DMS 273 treated with DMSO at 0.1 percent for 48 hours (cell line): ENCODE data around the gene FADD.
"Not testable (repeated sequence)": the region's sequence is repeated elsewhere in the genome, so short reads cannot be mapped to it uniquely, and the experiment has no call there.

Source experiments
- DNase-seq: peaks from one replicate; lab custom pipeline; 2025; lab: John Stamatoyannopoulos, UW

FADD gene

DNA sequence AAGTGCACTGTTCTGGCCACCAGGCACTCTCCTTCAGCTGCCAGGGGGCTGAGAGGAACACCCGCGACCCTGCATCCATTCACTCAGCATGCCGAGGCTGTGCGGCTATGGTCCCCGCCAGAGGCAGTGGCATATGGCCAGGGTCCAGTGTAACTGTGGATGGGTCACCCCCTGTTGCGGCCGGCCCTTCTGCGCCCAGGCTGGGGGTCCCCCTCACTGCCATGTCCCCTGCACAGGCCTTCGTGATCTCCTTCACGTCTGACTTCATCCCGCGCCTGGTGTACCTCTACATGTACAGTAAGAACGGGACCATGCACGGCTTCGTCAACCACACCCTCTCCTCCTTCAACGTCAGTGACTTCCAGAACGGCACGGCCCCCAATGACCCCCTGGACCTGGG lies 20.8 kb upstream of the FADD start:
- no peak for DNase-seq

DNA sequence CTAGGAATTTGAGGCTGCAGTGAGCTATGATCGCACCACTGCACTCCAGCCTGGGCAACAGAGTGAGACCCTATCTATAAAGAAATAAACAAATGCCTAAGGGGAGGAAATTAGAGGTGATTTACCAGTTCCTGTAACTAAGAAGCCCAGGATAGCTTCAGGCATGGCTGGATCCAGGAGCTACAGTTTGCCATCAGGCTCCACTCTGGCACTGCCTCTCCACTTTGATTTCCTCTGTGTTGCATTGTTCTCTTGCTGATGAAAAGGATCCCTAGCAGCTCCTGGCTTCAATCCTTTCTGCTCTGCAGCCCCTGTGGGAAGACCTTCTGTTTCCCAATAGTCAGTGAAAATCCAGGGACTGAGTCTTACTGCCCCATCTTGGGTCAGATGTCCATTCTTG lies 20.1 kb upstream of the FADD start:
- DNase-seq, result no peak

DNA sequence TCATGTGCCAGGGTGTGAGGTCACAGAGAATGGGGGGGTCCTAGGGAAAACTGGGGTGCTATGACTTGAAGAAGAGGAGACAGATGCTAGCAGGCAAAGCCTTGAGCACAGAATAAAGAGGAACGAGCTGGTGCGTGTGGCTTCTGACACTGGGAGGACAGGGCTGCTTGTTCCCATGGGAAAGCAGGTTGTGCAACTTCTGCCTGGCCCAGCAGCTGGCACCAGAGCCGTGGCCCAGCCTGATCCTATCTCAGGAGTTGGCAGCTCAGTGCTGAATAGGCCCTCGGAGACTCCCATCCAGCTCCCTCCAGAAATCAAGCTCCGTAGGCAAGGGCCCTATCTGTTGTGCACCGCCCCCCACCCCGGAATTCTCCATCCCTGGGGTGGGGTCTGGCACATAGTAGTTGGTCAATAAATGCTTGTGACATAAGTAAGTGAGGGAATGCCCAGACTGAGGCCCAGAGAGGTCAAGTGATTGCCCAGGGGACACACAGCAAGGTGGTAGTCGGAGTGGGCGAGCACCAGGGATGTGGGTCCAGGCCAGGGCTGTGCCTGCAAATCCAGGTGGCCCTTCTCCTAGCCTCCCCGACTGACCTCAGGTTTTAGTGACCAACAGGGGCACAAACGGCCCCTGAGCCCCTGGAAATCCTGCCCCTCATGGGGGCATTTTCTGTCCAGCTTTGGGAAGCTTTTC lies 19.5 kb upstream of the FADD start:
- DNase-seq, result no peak

DNA sequence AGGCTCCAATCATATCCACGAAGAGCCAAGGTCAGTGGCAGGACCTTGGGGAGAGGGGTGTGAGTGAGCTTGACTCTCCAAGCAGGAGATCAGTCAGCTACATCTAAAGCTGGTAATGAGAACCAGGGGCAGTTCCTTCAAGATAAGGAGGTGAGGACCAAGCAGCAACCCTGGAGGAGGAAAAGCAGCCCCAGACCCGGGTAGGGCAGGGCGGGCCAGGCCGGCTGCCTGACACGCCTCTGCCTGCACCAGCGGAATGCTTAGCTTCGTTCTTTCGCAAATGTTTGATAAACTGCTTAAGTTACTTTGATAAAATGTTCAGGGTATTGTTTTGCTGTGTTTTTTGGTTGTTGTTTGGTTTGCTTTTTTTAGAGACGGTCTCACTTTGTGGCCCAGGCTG lies 18.7 kb upstream of the FADD start:
- DNase-seq, result no peak

DNA sequence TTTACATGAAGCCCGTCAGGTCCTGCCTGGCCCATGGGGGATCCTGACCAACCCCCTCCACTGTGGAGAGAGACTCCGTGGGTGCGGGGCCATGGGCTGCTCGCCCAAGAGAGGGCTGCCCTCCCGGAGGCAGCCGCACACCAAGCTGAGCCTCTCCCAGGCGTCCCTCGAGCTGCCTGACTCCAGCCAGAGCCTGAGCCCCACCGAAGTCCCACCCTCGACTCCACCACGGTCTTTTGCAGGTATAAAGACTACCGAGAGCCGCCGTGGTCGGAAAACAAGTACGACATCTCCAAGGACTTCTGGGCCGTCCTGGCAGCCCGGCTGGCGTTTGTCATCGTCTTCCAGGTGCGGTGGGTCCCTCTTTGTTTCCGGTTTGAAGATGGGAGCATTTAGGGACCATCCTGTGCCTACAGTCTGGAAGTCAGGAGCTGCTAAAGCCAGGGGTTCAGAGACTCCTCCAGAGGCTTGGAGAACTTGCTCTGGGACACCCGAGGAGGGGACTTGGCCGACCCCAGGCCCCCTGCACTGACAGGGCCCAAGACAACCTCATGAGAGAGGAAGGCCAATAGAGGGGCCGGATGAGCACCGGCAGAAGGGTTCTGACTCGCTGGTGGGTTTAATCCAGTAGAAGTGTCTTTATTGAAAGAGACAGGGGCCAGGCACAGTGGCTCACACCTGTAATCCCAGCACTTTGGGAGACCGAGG lies 17.6 kb upstream of the FADD start:
- no peak for DNase-seq

DNA sequence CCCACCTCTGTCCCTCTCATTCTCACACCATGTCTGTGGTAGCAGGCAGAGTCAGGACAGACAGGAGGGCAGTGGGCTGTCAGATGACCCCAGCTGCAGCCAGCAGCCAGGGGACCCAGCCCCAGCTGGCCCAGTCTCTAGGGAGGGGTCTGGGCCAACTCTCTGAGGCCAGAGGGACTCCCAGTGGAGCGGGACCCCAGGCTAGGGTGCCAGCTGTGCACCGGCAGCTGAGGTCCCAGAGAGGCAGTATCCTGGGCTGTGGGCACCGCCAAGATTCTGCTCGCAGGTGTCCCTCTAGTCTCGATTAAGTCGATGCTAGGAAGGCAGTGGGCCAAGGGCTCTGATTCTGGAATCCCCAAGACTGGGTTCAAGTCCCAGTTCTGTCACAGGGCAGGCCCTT lies 16.7 kb upstream of the FADD start:
- no peak for DNase-seq

DNA sequence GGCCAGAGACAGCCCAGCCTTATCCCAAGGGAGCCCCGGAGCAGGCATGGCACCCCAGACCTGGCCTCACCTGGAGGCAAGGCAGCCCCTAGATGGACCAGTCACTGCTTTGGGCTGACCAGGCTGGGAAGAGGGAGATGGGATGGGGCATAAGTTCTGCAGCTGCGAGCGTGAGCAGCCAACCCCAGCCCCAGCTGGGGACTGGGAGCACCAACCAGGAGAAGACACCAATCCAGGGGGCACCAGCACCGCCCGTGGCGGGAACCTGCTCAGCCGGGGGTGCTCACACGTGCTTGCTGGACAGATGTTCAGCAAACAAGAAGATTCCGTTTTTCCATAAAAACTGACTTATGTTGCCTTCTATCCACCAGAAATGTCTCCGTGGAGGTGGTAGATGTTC lies 16.2 kb upstream of the FADD start:
- DNase-seq, result no peak

DNA sequence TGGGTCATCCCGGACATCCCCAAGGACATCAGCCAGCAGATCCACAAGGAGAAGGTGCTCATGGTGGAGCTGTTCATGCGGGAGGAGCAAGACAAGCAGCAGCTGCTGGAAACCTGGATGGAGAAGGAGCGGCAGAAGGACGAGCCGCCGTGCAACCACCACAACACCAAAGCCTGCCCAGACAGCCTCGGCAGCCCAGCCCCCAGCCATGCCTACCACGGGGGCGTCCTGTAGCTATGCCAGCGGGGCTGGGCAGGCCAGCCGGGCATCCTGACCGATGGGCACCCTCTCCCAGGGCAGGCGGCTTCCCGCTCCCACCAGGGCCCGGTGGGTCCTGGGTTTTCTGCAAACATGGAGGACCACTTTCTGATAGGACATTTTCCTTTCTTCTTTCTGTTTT lies 15.3 kb upstream of the FADD start:
- DNase-seq, result no peak

DNA sequence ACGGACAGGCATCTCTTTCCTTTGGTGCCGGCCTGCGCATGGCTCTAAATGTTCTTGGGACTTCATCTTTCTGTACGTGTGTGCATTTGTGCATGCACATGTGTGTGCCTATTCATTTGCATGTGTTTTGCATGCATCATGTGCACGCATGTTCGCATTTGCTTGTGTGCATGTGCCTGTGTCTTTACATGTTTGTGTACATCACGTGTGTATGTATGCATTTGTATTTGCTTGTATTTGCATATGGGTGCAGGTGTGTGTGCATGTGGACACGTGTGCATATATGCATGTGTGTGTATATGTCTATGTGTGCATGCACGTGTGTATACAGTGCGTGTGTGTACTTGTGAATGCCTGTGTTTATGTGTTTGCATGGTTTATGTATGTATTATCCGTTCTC lies 13.5 kb upstream of the FADD start:
- DNase-seq, result no peak

DNA sequence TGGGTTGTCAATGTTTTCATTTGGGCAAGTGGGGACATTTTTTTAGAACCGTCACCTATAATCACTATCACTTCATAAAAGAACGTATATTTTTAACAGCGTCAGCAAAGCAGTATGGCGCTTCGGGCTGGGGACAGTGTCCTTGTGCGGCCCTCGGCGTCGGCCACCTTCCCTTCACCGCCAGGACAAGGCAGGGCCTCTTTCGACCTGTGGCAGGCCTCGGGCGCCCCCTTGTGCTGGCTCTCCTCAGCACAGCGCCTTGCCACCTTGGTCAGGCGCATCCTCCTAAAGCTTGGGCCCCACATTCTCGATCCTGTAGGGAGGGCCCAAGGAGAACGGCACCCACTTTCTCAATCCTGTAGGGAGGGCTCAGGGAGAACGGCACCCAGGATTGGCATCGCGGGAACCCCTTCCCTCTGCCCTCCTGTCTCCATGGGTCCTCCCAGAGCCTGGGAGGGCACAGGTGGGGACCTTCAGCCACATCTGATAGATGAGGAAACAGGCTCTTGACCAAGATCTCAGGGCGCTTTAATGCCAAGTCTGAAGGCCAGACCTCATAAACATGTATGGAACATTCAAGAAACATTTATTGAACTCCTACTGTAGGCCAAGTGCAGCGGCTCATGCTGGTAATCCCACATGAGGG lies 11.5 kb upstream of the FADD start:
- no peak for DNase-seq

DNA sequence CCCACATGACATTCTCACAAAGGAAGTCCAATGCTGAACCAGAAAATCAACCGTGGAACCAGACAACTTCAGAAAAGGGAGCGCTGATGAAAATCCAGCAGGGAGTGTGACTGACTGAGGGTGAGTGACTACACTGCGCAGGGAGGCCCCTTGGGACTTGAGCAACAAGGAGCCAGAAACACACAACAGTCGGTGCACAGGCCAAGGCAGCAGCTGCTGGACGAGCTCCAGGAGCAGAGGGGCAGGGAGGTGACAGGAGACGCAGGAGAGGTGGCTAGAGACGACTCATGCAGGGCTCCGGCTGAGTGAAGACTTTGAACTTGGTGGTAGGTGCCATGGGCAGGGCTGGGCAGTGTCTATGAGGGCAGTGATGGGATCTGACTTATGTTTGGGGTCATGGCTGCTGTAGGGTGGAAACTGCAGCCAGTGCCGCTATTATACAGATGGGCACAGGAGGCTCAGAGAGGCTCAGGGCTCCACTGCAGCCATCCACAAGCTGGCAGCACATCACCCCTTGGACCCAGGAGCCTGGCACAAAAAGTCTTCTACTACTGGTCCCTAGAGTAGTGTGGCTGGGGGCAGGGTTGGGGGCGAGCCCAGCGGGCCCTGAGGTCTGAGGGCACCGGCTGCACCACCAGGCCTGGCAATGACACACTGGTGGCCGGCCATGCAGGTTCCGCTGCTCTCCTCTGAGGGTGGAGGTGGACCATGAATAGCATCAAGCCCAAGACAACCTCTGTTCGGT lies 10.3 kb upstream of the FADD start:
- DNase-seq, result no peak

DNA sequence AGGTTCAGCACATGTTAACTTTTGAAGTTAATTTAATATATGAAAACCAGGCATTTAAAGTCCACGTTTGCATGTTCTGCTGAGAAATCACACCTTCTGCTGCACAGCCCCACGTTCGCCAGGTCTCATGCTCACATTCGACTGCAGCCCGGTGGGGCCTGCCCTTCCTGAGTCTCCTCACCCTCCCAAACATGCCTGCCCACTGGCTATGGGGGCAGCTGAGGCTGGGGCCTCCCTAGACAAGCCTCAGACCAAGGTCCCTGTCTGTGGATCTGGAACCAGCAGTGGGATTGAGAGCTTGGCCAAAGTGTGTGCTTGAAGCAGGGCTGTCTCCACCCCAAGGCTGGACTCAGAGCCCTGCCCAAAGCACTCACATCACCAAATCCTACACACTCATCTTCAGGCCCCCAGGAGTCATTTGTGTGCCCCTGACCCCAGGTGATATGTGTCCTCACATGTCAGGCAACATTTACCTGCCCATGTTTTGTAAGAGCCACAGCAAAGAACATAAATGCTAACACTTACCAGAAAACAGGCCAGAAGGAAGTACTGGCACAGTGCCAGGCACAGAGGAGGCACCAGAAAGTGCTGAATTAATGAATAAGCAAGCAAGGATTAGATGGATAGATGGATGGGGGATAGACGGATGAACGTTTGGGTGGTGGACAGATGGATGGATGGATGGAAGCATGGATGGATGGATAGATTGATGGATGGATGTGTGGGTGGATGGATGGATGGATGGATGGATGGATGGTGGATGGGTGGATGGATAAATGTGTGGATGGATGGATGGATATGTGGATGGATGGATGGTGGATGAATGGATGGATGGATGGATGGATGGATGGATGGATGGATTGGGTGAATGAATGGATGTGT lies 9.4 kb upstream of the FADD start:
- no peak for DNase-seq

DNA sequence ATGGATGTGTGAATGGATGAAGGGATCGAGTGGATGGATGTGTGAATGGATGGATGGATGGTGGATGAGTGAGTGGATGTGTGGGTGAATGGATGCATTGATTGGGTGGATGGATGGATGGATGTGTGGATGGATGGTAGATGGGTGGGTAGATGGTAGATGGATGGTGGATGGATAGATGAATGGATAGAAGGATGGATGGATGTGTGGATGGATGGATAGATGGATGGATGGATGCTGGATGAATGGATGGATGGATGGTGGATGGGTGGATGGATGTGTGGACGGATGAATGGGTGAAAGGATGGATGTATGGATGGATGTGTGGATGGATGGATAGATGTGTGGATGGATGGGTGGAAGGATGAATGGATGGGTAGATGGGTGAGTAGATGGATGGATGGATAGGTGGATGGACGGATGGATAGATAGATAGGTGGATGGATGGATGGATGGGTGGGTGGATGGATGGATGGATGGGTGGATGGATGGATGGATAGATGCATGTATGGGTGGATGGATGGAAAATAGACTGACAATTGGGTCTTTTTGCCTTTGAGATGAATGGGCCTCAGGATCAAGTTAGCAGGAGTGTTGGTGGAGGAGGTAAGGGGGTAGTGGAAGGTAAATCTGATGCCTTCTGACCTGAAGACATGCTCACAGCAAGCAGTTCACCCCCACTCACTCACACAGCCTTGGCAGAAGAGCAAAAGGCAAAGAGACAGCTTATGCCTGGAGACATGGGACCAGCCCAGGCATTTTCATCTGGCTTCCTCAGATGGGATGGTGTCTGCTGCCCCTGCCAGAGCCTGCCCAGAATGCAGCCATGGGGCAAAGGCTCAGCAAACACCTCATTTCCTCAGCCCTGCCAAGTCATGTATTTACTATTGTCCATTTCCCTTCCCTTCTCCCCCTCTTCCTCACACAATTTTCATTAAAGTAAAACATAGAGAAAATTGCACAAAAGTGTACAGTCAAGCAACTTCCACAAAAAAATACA lies 8.0 kb upstream of the FADD start:
- no peak for DNase-seq

DNA sequence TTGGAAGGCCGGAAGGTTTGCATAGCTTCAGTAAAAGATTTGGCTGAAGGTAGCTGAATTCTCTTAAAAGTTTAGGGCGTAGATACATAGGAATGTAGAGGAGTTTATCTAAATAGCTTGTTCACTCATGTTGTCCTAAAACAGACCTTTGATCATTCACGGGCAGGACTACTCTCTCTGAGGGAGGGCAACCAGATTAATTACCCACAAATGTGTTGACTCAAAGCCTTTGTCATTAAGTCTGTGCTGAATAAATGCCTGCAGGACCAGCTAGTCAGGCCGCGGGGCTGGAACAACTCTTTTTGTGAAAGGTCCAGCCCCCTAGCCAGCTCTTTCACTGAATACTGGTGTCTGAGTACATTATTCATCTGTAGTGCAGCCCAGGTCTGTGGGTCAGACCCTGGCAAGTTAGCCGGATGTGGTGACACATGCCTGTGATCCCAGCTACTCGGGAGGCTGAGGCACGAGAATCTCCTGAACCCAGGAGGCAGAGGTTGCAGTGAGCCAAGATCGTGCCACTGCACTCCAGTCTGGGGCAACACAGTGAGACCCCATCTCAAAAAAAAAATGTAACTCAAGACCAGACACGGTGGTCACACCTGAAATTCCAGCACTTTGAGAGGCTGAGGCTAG lies 2.8 kb upstream of the FADD start:
- DNase-seq, result no peak

DNA sequence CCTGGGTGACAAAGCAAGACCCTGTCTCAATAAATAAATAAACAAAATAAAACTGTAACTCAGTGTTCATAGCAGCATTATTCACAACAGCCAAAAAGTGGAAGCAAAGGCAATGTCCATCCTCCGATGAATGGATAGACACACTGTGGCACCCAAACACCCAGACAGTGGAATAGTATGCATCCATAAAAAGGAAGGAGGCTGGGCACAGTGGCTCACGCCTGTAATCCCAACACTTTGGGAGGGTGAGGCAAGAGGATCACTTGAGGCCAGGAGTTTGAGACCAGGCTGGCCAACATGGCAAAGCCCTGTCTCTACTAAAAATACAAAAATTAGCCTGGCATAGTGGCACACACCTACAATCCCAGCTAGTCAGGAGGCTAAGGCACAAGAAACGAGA lies 2.0 kb upstream of the FADD start:
- DNase-seq, result not testable (repeated sequence)

DNA sequence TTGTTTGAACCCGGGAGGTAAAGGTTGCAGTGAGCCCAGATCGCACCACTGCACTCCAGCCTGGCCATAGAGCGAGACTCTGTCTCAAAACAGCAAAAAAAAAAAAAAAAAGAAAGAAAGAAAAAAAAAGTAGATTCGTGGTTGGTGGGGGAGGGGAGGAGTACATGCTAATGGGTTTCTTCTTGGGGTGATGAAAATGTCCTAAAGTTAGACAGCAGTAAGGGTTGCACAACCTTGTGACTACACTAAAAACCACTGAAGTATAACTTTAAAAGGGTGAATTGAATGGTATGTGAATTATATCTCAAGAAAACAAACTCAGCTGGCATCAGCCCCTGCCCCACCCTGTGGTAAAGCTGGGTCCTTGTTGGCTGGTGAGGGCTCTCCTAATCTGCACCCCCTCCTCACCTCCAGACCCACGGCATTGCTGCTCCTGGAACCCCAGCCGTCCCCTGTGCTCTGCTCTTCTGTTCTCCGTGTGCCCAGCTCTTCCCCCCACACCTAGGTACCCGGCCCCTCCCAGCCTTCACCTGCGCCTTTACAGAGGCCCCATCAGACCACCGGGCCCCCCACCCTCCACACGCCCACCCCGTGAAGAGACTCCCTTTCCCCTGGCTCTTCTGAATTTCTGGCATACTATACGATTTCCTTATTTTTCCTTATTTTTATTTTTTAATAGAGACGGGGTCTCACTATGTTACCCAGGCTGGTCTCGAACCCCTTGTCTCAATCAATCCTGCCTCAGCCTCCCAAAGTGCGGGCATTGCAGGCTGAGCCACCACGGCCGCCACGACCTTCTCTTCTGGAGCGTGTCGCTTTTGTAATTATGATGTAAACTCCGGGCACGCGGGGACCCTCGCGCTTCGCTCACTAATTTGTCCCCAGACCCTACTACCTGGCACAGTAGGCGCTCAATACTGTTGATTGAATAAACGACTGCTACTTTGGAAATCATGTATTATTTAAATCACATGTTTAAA lies 924 bp upstream of the FADD start:
- DNase-seq, result no peak

DNA sequence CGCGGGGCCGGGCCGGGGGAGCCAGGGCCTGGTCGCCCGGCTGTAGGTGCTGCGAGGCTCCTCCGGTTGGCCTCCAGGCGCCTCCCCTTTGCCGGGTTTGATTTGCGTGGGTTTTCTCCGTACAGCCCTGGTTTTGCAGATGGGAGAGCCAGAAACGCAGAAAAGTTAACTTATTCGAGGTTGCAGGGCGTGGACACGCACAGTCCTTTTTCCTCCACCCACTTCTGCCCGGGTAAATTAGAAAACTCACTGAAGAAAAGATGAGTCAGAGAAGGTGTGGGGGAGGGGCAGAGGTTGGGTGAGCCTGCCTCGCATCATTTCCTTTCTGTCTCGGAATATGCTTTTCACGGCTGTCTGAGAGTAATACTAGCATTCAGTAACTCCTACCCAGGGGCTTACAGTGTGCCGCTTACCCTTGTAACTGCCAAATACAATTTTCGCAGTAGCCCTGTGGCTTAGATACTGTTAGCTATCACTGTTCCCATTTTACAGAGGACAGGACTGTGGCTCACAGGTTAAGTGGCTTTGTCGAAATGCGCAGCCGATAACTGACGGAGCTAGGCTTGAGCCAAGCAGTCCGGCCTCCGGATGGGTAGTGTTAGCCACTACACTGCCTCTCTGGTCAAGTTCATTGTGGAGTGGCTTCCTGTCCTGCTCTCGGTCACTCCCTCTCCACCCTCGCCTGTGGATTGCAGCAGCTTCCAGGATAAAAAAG lies 812 bp downstream of the FADD start:
- DNase-seq, result no peak

DNA sequence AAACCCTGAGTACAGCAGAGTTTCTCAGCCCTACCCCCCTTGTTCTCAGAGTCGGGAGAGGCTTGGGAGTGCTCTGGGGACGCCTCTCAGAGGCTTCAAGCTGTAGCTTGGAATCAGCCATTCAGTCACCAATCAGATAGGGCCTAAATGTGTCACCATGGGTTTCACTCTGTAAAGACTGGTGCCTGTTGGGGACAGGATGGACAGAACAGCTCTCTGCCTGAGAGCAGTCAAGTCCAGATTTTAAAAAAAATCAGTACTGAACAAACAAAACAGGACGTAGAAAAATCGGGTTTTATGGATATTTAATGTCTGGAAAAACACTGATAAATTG lies 1.3 kb downstream of the FADD start:
- DNase-seq, result no peak
